Body of pancreas (tissue), 4 donors: ENCODE measurements around the gene NLRP10.

ENCODE experiments used
- POLR2A ChIP-seq, 3 donors: fragments of 450-650 bp; IDR thresholded peaks; one replicate each; pipeline ENCODE4 v1.6.1; 2016; ENCODE audit warnings: antibody characterized with exemption in 3 of 3, mild to moderate bottlenecking in 2 of 3
- TF ChIP-seq, protein P1 (sequence below), 7 experiments: fragments of 450-650 bp in 4 of 7; fragments of 200-600 bp in 3 of 7; sonication (generic) in 3 of 7; IDR thresholded peaks; one replicate each; pipeline ENCODE4 v1.5.1; 2016 to 2019; ENCODE audit warnings: antibody characterized with exemption in 7 of 7

GRCh38 chr11:7964261-7964660, 986 bp downstream of the NLRP10 start:
- TF ChIP-seq POLR2A (IDR thresholded peaks at IDR 0.05): no peak
- TF ChIP-seq, protein P1, sequence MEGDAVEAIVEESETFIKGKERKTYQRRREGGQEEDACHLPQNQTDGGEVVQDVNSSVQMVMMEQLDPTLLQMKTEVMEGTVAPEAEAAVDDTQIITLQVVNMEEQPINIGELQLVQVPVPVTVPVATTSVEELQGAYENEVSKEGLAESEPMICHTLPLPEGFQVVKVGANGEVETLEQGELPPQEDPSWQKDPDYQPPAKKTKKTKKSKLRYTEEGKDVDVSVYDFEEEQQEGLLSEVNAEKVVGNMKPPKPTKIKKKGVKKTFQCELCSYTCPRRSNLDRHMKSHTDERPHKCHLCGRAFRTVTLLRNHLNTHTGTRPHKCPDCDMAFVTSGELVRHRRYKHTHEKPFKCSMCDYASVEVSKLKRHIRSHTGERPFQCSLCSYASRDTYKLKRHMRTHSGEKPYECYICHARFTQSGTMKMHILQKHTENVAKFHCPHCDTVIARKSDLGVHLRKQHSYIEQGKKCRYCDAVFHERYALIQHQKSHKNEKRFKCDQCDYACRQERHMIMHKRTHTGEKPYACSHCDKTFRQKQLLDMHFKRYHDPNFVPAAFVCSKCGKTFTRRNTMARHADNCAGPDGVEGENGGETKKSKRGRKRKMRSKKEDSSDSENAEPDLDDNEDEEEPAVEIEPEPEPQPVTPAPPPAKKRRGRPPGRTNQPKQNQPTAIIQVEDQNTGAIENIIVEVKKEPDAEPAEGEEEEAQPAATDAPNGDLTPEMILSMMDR (IDR thresholded peaks at IDR 0.05): no peak
